Measurements from ENCODE around the gene TRIM13. TPM values are rescaled to one million over a fixed set of nuclear protein-coding genes. Genes with fewer than 3 reads are reported as not detected.

TRIM13 gene
- total RNA-seq, 1 experiment from 2014 or later, result 22.4 TPM

GRCh38 chr13:49976314-49977258 lies 20.3 kb upstream of the TRIM13 start:
- intact Hi-C loops (cut with micrococcal nuclease; ENCODE audit: unreplicated experiment), result loop anchor here (5.0 kb wide), 1 partner anchor 826 kb away; no protein-coding TSS in a partner anchor
- in situ Hi-C loops (cut with HindIII; ENCODE audit: low pct_unique_long_range_greater_than_20kb, low sequenced_read_pairs), result no loop called here
- no TSS peak for BruUV-seq (replicated peaks)
- peak; percentile 90 for ATAC-seq
- Histone ChIP-seq H3K27ac (ENCODE audit: low read length) (no peak overlapping the region), H3K9me3 (ENCODE audit: control insufficient read depth, insufficient read depth, low read depth, low read length) (no peaks in the 10 kb centered on the region), H3K4me3 (ENCODE audit: low read depth in 2 of 2, low read length in 2 of 2) (no peak overlapping the region), H3K36me3 (ENCODE audit: control insufficient read depth, insufficient read depth, low read length) (no peaks in the 10 kb centered on the region), H3K4me1 (ENCODE audit: control insufficient read depth, insufficient read depth, low read length) (no peaks in the 10 kb centered on the region), H3K27me3 (ENCODE audit: control insufficient read depth, insufficient read depth, low read length) (no peaks in the 10 kb centered on the region)
- peak; percentile 59 for DNase-seq (ENCODE audit: low read depth, low spot score)
- no peak for TF ChIP-seq POLR2AphosphoS5 (IDR thresholded peaks at IDR 0.05; ENCODE audit: low read depth, low read length)
- peak; percentile 85 for TF ChIP-seq CTCF (IDR thresholded peaks at IDR 0.05)
- TF ChIP-seq SIN3A (IDR thresholded peaks at IDR 0.05; ENCODE audit: borderline replicate concordance, insufficient read depth, low read depth, low read length), result no peak
- no peak for TF ChIP-seq TCF7L2 (IDR thresholded peaks at IDR 0.05; ENCODE audit: low read depth, low read length)
- no peak for TF ChIP-seq REST (IDR thresholded peaks at IDR 0.05; ENCODE audit: insufficient read depth in 1 of 2, low read depth in 2 of 2, low read length in 1 of 2)
- POLR2A ChIA-PET, result no interaction called here
- CTCF ChIA-PET, result interaction anchor here (0.6 to 1.0 kb wide), 3 partner anchors 9 to 830 kb away, joined by 3 to 8 read pairs (median 3); no protein-coding TSS in a partner anchor

GRCh38 chr13:49977992-49978391 lies 18.9 kb upstream of the TRIM13 start:
- ChIA-PET POLR2A (no interaction called here), CTCF (interaction anchor here (0.7 kb wide), 1 partner anchor 318 kb away, joined by 8 read pairs; no protein-coding TSS in a partner anchor)
- ATAC-seq (no peak), DNase-seq (ENCODE audit: low read depth, low spot score) (no peak)
- Histone ChIP-seq H3K27ac (ENCODE audit: low read length) (no peak overlapping the region), H3K4me1 (ENCODE audit: control insufficient read depth, insufficient read depth, low read length) (no peaks in the 10 kb centered on the region), H3K4me3 (ENCODE audit: low read depth in 2 of 2, low read length in 2 of 2) (no peak overlapping the region), H3K9me3 (ENCODE audit: control insufficient read depth, insufficient read depth, low read depth, low read length) (no peaks in the 10 kb centered on the region), H3K36me3 (ENCODE audit: control insufficient read depth, insufficient read depth, low read length) (no peaks in the 10 kb centered on the region), H3K27me3 (ENCODE audit: control insufficient read depth, insufficient read depth, low read length) (no peaks in the 10 kb centered on the region)
- in situ Hi-C loops (cut with HindIII; ENCODE audit: low pct_unique_long_range_greater_than_20kb, low sequenced_read_pairs), result no loop called here
- intact Hi-C loops (cut with micrococcal nuclease; ENCODE audit: unreplicated experiment), result loop anchor here (5.0 kb wide), 1 partner anchor 824 kb away; no protein-coding TSS in a partner anchor
- BruUV-seq (replicated peaks), result no TSS peak
- TF ChIP-seq POLR2AphosphoS5 (IDR thresholded peaks at IDR 0.05; ENCODE audit: low read depth, low read length) (no peak), REST (IDR thresholded peaks at IDR 0.05; ENCODE audit: insufficient read depth in 1 of 2, low read depth in 2 of 2, low read length in 1 of 2) (no peak), TCF7L2 (IDR thresholded peaks at IDR 0.05; ENCODE audit: low read depth, low read length) (no peak), CTCF (IDR thresholded peaks at IDR 0.05) (no peak), SIN3A (IDR thresholded peaks at IDR 0.05; ENCODE audit: borderline replicate concordance, insufficient read depth, low read depth, low read length) (no peak)

Data from Panc1 (cell line).